ENCODE measurements around the gene GMDS.

GMDS gene

GRCh38 chr6:1586861-1587450, 658.4 kb downstream of the GMDS start:
- no peak for DNase-seq (ENCODE audit: low spot score)

- DNase-seq (ENCODE audit: low spot score): no peak
Observed at GRCh38 chr6:1586256-1586655, 659.1 kb downstream of the GMDS start.

- DNase-seq (ENCODE audit: low spot score): no peak
Observed at GRCh38 chr6:1585669-1586049, 659.7 kb downstream of the GMDS start.

GRCh38 chr6:1584996-1585668, 660.3 kb downstream of the GMDS start:
- no peak for DNase-seq (ENCODE audit: low spot score)

GRCh38 chr6:1584146-1584545, 661.3 kb downstream of the GMDS start:
- DNase-seq (ENCODE audit: low spot score): no peak

- DNase-seq (ENCODE audit: low spot score): no peak
Observed at GRCh38 chr6:1581120-1581991, 664.0 kb downstream of the GMDS start.

GRCh38 chr6:1580585-1580984, 664.8 kb downstream of the GMDS start:
- DNase-seq (ENCODE audit: low spot score): no peak

- no peak for DNase-seq (ENCODE audit: low spot score)
Observed at GRCh38 chr6:1580109-1580508, 665.3 kb downstream of the GMDS start.

- no peak for DNase-seq (ENCODE audit: low spot score)
Observed at GRCh38 chr6:1579096-1579495, 666.3 kb downstream of the GMDS start.

GRCh38 chr6:1577896-1578745, 667.3 kb downstream of the GMDS start:
- DNase-seq (ENCODE audit: low spot score): no peak

- no peak for DNase-seq (ENCODE audit: low spot score)
Observed at GRCh38 chr6:1577146-1577680, 668.2 kb downstream of the GMDS start.

- no peak for DNase-seq (ENCODE audit: low spot score)
Observed at GRCh38 chr6:1576711-1577110, 668.7 kb downstream of the GMDS start.

GRCh38 chr6:1576166-1576565, 669.2 kb downstream of the GMDS start:
- no peak for DNase-seq (ENCODE audit: low spot score)

GRCh38 chr6:1575210-1576041, 670.0 kb downstream of the GMDS start:
- DNase-seq (ENCODE audit: low spot score): no peak

GRCh38 chr6:1574890-1575209, 670.6 kb downstream of the GMDS start:
- no peak for DNase-seq (ENCODE audit: low spot score)

GRCh38 chr6:1574083-1574761, 671.2 kb downstream of the GMDS start:
- DNase-seq (ENCODE audit: low spot score): no peak
